OCI-LY3 (cell line): ENCODE results near the gene ZNF319.

ENCODE experiments used
- CTCF ChIP-seq: fragments of 200-600, 300-600 bp; sonication (generic); IDR thresholded peaks from 2 replicates; pipeline ENCODE4 v1.5.1; 2014; ENCODE audit warnings: antibody characterized with exemption, low read length, low read depth
- EZH2phosphoT487 ChIP-seq: fragments of 200-600 bp; shearing (Covaris generic); IDR thresholded peaks from 2 replicates; pipeline ENCODE4 v1.6.1; 2018; ENCODE audit warnings: antibody characterized with exemption, mixed run types, low read depth

GRCh38 chr16:57993897-57994296 lies 6.6 kb downstream of the ZNF319 start:
- TF ChIP-seq CTCF (no peak), EZH2phosphoT487 (no peak)
